Esophagus squamous epithelium (tissue), 4 donors: ENCODE results near the gene MAU2.

Source experiments
- CTCF ChIP-seq, 6 experiments: fragments of 450-650 bp in 4 of 6; fragments of 200-600 bp in 2 of 6; sonication (generic) in 2 of 6; IDR thresholded peaks; one replicate each; pipeline ENCODE4 v1.5.1; 2016 to 2019; ENCODE audit warnings: antibody characterized with exemption in 6 of 6, mild to moderate bottlenecking in 4 of 6, moderate library complexity in 4 of 6
- POLR2A ChIP-seq, 4 donors: fragments of 450-650 bp; IDR thresholded peaks; one replicate each; pipeline ENCODE4 v1.6.1; 2017; ENCODE audit warnings: antibody characterized with exemption in 4 of 4, mild to moderate bottlenecking in 4 of 4, moderate library complexity in 3 of 4

GRCh38 chr19:19276851-19277250 is 43.8 kb upstream of the MAU2 start:
- TF ChIP-seq CTCF (IDR thresholded peaks at IDR 0.05) (no peak), POLR2A (IDR thresholded peaks at IDR 0.05) (no peak)
